ENCODE results near the gene GALR2. TPM values are rescaled to one million over a fixed set of nuclear protein-coding genes. Genes with fewer than 3 reads are reported as not detected.

Gene GALR2
- total RNA-seq, 2 experiments from 2014 or later, result 0.15 TPM

DNA sequence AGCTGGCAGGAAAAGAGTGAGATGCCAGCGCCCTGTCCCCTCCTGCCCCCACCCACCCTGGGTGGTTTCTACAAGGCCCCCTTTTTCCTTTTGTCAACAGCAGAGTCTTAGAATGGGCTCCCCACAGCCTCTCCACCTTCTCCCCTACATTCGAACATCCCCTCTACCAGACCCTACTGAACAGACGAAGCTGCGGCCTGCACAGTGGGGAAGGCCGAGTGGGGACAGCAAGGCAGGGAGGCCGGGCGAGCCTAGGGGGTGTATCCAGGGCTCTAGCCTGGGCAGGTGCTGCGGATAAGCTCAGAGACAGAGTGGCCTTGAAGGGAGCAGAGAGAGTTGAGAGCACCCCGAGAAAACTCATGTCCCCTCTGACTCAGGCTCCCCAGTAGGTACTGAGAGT lies 11.8 kb downstream of the GALR2 start:
- CTCF ChIA-PET, result interaction anchor here (0.7 to 1.3 kb wide), 2 partner anchors 9 to 35 kb away, joined by 3 read pairs; no protein-coding TSS in a partner anchor
- Mint-ChIP-seq H3K27ac (no peak overlapping the region), H3K36me3 (ENCODE audit: low read depth) (peaks cover 22% of the 10 kb centered on the region)

DNA sequence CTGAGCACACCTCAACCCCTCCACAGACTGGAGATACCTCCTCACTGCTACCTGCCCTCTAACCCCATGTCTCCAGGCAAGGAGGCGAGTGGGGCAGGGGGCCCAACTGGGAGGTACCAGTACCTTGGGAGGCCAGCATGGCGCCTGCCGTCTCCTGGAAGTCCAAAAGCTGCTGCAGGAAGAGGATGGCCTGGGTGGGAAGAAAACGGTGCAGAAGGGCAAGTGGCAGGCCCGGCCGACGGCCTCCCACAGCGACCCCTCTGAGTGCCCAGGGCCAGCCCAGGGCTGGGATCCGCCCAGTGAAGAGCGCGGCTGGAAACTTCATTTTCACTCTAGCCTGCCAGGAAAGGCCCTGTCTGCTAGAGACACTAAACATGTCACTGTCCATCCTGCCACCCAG lies 12.9 kb downstream of the GALR2 start:
- H3K27me3 Mint-ChIP-seq, result no peaks in the 10 kb centered on the region
- peaks cover 27% of the 10 kb centered on the region for H3K36me3 Mint-ChIP-seq (ENCODE audit: low read depth)
- no peak overlapping the region for H3K27ac Mint-ChIP-seq
- POLR2A ChIA-PET, result no interaction called here
- DNase-seq, result no peak
- H3K4me1 Mint-ChIP-seq, result no peaks in the 10 kb centered on the region
- no peaks in the 10 kb centered on the region for H3K9me3 Mint-ChIP-seq
- no peak overlapping the region for H3K4me3 Mint-ChIP-seq
- CTCF ChIA-PET, result interaction anchor here (3.6 kb wide), 1 partner anchor 8 kb away, joined by 9 read pairs; the partner anchor contains the start of gene ZACN

More for the DNA sequence above, 11.8 kb downstream of the GALR2 start:
- H3K4me1 Mint-ChIP-seq, result no peaks in the 10 kb centered on the region
- DNase-seq, result no peak
- H3K4me3 Mint-ChIP-seq, result no peak overlapping the region
- no peaks in the 10 kb centered on the region for H3K9me3 Mint-ChIP-seq
- no peaks in the 10 kb centered on the region for H3K27me3 Mint-ChIP-seq
- POLR2A ChIA-PET, result interaction anchor here (0.5 to 0.6 kb wide), 2 partner anchors 45 to 209 kb away, joined by 3 read pairs; no protein-coding TSS in a partner anchor

DNA sequence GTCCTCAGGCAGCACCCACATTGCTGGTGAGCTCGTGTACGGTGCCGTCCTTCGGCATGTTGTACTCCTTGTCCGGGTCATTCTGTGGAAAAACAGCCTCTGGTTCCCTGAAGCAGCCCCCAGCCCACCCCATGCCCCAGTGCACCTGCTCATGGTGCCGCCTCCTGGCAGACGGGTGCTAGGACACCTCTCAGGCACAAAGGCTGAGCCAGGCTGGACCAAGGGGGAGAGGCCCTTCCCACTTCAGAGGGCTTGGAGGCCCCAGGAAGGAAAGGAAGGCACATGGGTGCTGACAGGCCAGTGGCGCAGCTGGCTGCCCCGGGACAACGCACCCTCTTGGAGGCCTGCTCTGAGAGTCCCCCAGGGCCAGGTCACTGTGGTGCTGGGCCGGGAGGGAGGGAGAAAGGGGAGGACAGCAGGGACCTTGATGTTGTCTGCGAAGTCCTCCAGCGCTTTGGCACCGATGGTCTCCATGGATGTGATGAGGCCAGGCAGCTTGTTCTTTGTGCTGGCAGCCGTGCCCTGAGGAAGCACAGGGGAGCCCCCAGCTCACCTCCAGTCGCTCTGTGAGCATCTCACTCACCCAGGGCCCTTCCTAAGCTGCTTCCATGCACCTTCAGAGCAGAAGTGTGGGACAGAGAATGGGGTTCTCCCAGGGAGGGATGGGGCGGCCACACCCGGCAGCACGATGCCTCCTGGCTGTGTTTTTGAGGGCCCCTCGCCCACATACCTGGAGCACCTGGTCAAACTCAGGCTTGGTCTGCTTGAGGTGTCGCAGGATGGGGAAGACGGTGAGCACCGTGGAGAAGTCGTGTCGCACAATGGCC lies 13.7 kb downstream of the GALR2 start:
- no peak overlapping the region for H3K4me3 Mint-ChIP-seq
- DNase-seq, result no peak
- ChIA-PET CTCF (interaction anchor here (0.5 to 3.6 kb wide), 3 partner anchors 9 to 185 kb away, joined by 3 to 9 read pairs (median 4); partner anchors contain the start of gene ZACN), POLR2A (interaction anchor here (0.5 kb wide), 1 partner anchor 347 kb away, joined by 3 read pairs; no protein-coding TSS in a partner anchor)
- H3K9me3 Mint-ChIP-seq, result no peaks in the 10 kb centered on the region
- H3K36me3 Mint-ChIP-seq (ENCODE audit: low read depth), result peaks cover 27% of the 10 kb centered on the region
- no peaks in the 10 kb centered on the region for H3K27me3 Mint-ChIP-seq
- H3K27ac Mint-ChIP-seq, result no peak overlapping the region
- H3K4me1 Mint-ChIP-seq, result no peaks in the 10 kb centered on the region

DNA sequence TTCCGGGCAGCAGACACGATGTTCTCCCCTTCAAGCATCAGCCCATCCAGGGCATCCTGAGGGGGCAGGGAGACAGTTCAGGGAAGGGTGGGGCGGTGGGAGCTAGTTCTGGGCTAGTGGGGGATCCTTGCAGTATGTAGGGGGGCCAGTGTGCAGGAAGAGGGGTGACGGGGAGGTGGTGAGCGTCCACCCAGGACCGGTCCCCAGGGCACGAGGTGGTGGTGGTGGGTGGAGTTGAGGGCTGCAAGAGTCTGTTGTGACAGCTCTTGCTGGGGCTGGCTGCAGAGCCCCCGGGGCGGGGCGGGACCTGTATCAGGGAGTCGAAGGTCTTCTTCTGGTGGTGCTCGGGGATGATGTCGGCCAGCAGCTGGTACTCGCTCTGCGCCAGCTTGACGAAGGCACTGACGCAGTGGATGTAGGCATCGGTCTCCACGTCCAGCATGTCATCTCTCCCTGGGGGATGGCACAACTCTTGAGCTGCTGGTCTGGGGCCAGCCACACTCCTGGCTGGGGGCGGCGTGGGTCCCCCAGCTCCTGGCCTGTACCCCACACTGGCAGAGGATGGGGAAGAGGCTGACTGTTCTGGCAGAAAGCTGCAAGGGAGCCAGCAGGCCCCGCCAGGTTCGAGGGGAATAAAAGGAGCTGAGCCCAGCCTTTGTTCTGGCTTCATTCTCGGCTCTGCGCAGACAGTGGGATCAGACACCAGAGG lies 14.4 kb downstream of the GALR2 start:
- Mint-ChIP-seq H3K36me3 (ENCODE audit: low read depth) (peaks cover 32% of the 10 kb centered on the region), H3K27ac (no peak overlapping the region), H3K27me3 (no peaks in the 10 kb centered on the region), H3K4me3 (no peak overlapping the region), H3K9me3 (no peaks in the 10 kb centered on the region), H3K4me1 (no peaks in the 10 kb centered on the region)
- POLR2A ChIA-PET, result no interaction called here
- CTCF ChIA-PET, result interaction anchor here (0.5 to 3.6 kb wide), 4 partner anchors 9 to 184 kb away, joined by 3 to 9 read pairs (median 4); partner anchors contain the start of gene ZACN
- DNase-seq, result no peak

DNA sequence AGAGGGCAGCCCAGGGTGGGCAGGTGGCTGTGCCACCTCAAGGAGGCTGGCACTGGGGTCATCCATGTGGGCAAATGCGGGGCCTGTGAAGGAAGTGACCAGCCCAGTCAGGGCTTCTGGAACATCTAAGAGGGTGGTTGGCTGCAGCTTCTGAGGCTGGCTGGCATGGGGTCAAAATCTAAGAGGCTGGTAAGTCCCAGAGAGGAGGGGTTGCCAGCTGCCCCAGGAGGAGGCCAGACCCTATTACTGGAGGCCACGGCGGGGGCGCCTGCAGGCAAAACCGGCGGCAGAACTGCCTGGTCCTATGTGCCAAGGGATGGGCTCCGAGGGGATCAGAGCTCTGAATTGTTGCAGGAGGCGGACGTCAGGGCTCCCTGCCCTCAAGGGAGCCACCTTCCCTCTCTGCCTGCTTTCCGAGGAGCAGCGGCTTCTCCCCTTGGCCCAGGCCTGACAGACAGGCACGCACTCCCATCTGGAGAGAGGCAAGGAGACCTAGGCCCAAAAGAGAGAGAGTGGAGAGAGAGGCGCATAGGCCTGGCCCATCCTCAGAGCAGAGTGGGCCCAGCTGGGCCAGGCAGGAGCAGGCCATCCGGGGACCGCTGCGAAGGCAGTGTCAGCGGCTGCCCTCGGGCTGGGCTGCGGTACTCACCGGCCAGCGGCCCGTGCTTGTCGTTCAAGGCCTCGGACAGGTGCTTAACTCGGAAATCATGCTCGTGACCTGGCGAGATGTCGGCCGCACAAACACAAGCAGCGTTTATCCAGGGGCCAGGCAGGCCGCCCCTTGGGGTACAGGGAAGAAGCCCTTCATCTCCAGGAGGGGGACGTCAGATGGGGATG lies 15.3 kb downstream of the GALR2 start:
- ChIA-PET CTCF (interaction anchor here (1.1 to 3.6 kb wide), 3 partner anchors 10 to 184 kb away, joined by 3 to 9 read pairs (median 4); partner anchors contain the start of gene ZACN), POLR2A (no interaction called here)
- no peaks in the 10 kb centered on the region for H3K4me1 Mint-ChIP-seq

DNA sequence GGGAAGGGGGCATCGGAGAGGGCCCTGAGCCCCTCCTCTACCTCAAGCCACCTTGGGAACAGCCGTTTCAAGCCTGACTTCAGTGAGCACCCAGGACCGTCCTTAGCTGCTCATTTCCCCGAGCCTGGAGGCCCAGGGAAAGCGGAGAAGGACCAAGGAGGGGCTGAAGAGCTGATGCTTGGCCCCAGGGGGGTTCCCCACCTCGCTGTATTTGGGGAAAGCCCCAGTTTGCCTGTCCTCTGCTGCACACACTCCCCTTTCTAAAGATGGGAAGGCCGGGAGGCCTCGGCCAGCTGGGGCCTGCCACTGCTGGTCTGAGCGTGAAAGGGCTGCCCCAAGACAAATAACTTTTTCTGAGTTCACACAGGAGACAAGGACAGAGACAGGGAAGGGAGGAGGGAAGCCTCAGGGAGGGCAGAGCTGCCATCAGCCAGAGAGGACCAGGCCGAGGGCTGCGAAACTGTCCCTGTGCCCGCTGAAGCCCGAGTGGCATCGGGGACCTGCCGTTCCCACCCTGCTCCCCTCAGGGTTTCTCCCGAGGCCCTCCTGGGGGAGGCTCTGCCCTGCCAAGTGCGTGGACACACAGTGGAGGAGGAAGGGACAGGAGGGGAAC lies 16.0 kb downstream of the GALR2 start:
- POLR2A ChIA-PET, result no interaction called here
- peaks cover 27% of the 10 kb centered on the region for H3K36me3 Mint-ChIP-seq (ENCODE audit: low read depth)

More for the DNA sequence above, 15.3 kb downstream of the GALR2 start:
- Mint-ChIP-seq H3K27ac (no peak overlapping the region), H3K9me3 (no peaks in the 10 kb centered on the region), H3K36me3 (ENCODE audit: low read depth) (peaks cover 26% of the 10 kb centered on the region), H3K27me3 (no peaks in the 10 kb centered on the region), H3K4me3 (no peak overlapping the region)
- DNase-seq, result no peak

DNA sequence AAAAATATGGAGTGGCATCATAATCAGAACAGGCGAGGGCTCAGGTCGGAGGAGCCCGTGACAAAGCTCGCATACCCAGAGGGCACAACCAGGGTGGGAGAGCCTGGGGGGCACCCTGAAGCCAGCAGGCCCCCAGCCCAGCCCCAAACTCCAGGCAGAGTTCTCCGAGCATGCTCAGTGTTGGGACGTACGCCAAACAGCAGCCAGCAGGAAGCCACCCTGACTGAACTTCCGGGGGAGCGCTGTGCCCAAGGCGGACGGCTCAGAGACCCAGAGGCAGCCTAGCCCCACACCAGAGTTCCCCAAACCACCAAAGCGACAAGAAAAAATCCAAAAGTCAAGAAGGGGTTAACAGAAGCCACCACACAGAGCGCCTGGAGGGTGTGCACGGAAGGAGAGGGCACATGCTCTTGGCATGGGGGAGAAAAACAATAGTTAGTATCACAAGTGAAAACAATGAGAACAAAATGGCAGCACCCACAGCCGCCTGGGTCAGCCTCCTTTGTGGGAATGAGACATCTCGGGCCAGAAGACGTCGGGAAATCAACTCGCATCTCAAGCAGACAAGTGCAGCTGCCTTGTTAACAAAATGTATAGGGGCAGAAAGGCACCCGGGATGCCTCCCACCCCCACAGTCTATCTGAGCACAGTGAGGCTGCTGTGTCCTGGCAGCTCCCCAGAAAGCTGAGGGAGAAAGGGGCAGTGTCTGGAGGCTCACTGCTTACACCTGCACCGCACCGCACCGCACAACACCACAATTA lies 17.1 kb downstream of the GALR2 start:
- Mint-ChIP-seq H3K36me3 (ENCODE audit: low read depth) (peaks cover 30% of the 10 kb centered on the region), H3K4me3 (no peak overlapping the region), H3K4me1 (no peaks in the 10 kb centered on the region), H3K27me3 (no peaks in the 10 kb centered on the region), H3K9me3 (no peaks in the 10 kb centered on the region), H3K27ac (peak overlapping the region; percentile 74)
- POLR2A ChIA-PET, result no interaction called here
- DNase-seq, result no peak
- CTCF ChIA-PET, result interaction anchor here (0.8 to 1.5 kb wide), 2 partner anchors 28 to 142 kb away, joined by 3 read pairs; no protein-coding TSS in a partner anchor

More for the DNA sequence above, 16.0 kb downstream of the GALR2 start:
- H3K27ac Mint-ChIP-seq, result no peak overlapping the region
- CTCF ChIA-PET, result interaction anchor here (3.6 kb wide), 1 partner anchor 11 kb away, joined by 9 read pairs; the partner anchor contains the start of gene ZACN
- H3K27me3 Mint-ChIP-seq, result no peaks in the 10 kb centered on the region
- no peak overlapping the region for H3K4me3 Mint-ChIP-seq
- H3K4me1 Mint-ChIP-seq, result no peaks in the 10 kb centered on the region
- DNase-seq, result no peak
- H3K9me3 Mint-ChIP-seq, result no peaks in the 10 kb centered on the region

DNA sequence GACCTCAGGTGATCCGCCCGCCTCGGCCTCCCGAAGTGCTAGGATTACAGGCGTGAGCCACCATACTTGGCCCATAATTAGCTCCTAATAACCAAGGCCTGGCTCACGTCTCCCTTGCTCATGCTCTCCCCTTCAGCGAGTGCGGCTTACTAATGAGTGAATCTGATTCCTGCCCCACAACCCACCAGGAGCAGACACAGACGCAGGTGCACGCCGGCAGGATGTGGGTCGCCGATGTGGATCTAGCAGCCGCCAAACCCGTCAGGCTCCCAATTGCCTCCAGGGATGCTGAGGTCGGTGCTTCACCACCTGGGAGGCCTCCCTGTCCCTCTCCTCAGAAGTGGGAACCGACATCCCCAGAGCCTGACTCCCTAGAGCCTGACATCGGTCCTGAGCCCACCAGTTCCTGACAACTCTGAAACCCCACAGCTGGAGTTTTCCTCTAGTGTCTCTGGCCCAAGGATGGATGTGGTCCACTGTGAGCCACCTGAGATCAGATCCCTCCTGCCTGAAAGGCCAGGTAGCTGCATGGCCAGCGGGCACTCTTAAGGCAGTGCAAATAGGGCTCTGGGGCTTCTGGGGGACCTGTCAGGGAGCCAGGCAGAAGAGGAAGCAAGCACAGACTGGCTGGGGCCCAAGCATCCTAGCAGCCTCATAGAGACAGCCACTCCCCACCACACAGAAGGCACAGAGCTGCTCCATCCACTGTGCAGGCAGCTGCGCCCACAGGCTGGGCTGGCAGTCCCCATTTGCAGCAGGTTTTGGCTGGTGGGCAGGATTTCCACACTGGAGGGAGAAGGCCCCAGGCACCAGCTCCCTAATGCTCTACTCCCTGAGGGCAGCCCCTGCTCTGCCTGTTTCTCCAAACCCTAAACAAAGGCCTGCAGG lies 18.2 kb downstream of the GALR2 start:
- Mint-ChIP-seq H3K4me3 (no peak overlapping the region), H3K36me3 (ENCODE audit: low read depth) (peaks cover 32% of the 10 kb centered on the region), H3K27me3 (no peaks in the 10 kb centered on the region), H3K9me3 (no peaks in the 10 kb centered on the region), H3K4me1 (no peaks in the 10 kb centered on the region), H3K27ac (peak overlapping the region; percentile 13)
- POLR2A ChIA-PET, result interaction anchor here (0.5 kb wide), 1 partner anchor 486 kb away, joined by 3 read pairs; no protein-coding TSS in a partner anchor
- DNase-seq, result no peak
- CTCF ChIA-PET, result interaction anchor here (0.8 to 1.5 kb wide), 2 partner anchors 29 to 143 kb away, joined by 3 read pairs; no protein-coding TSS in a partner anchor

DNA sequence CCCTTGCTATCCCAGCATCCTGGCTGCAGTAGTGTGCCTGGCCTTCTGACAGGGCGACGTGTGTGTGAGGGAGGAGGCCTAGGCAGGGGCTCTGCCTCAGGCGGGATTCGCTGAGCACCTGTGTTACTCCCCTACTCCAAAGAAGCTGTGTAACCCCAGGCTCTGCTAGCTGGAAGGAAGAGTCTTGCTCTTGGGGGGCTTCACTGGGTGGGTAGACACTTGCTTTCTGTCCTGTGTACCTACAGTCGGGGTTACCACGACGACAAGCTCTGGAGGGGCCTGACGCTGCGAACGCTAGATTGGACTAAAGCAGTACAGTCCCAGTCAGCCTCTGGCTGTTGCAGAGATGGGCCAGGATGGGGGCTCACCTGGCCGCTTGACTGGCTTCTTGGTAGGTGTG lies 19.5 kb downstream of the GALR2 start:
- no peak for DNase-seq
- H3K27me3 Mint-ChIP-seq, result no peaks in the 10 kb centered on the region
- no peaks in the 10 kb centered on the region for H3K9me3 Mint-ChIP-seq
- ChIA-PET POLR2A (no interaction called here), CTCF (no interaction called here)
- H3K4me3 Mint-ChIP-seq, result no peak overlapping the region
- H3K4me1 Mint-ChIP-seq, result no peaks in the 10 kb centered on the region
- peaks cover 33% of the 10 kb centered on the region for H3K36me3 Mint-ChIP-seq (ENCODE audit: low read depth)
- no peak overlapping the region for H3K27ac Mint-ChIP-seq

DNA sequence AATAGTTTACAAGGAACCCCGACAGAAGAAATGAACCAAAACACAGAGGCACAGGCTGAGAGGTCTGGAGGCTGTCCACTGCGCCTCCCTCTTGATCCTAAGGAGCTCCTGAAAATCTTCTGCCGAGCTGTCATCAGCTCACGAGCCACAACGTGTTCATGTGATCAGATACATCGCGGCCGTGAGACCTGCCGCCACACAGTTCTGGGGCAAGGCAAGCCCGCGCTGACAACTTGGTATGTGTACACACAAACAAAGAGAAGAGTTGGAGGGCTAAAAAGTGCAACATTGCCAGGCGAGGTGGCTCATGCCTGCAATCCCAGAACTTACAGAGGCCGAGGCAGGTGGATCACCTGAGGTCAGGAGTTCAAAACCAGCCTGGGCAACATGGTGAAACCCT lies 21.4 kb downstream of the GALR2 start:
- ChIA-PET CTCF (interaction anchor here (1.2 to 1.6 kb wide), 2 partner anchors 86 to 184 kb away, joined by 3 to 4 read pairs; no protein-coding TSS in a partner anchor), POLR2A (no interaction called here)
- Mint-ChIP-seq H3K27ac (no peak overlapping the region), H3K27me3 (no peaks in the 10 kb centered on the region), H3K36me3 (ENCODE audit: low read depth) (peaks cover 39% of the 10 kb centered on the region), H3K4me1 (peaks cover 3% of the 10 kb centered on the region), H3K9me3 (no peaks in the 10 kb centered on the region), H3K4me3 (no peak overlapping the region)
- no peak for DNase-seq

All from activated CD4-positive, alpha-beta T cell treated with anti-CD3 and anti-CD28 coated beads, Interleukin-2, amount 10 ng/mL, durations not matched to agents 7 days and 5 days (primary cell).